IMR-90 (cell line): ENCODE measurements around the gene CTIF. TPM values are rescaled to one million over a fixed set of nuclear protein-coding genes. Genes with fewer than 3 reads are reported as not detected.

ENCODE experiments used
- ATAC-seq: fragments of 200-7000 bp; cut with Tn5 transposase; 2 replicates; pipeline ENCODE4 v1.9.1; 2020; ENCODE audit warnings: low read depth, mild to moderate bottlenecking, moderate library complexity
- BruUV-seq: library from RNA; stranded (reverse); fragments of 400-500 nt; replicated peaks from 2 replicates; lab custom pipeline; 2021; lab: Mats Ljungman, UMichigan
- CTCF ChIA-PET: fragments of 300-600 bp; formaldehyde crosslinking; extraction: SDS; loops from one replicate; lab custom pipeline; 2021; ENCODE audit warnings: antibody characterized with exemption; lab: Yijun Ruan, JAX
- POLR2A ChIA-PET: fragments of 300-600 bp; sonication (Branson Sonifier 250); formaldehyde crosslinking; loops from one replicate; lab custom pipeline; 2022; ENCODE audit warnings: antibody characterized with exemption; ENCODE audit not compliant: unreplicated experiment; lab: Charles Lee
- DNase-seq: peaks from one replicate; pipeline ENCODE4 v3.0.0; 2013
- H2AFZ ChIP-seq: replicated peaks from 2 replicates; pipeline ENCODE3; 2013; ENCODE audit warnings: low read length, mild to moderate bottlenecking; ENCODE audit not compliant: poor library complexity
- H2AK5ac ChIP-seq: 2 replicates; pipeline ENCODE4 v1.6.1; 2013; ENCODE audit warnings: low read depth, low read length, inconsistent platforms
- H2AK9ac ChIP-seq: replicated peaks from 2 replicates; pipeline ENCODE3; 2013; ENCODE audit warnings: mild to moderate bottlenecking, low read depth, low read length, moderate library complexity; ENCODE audit not compliant: poor library complexity
- H2BK120ac ChIP-seq: 2 replicates; pipeline ENCODE4 v1.6.1; 2013; ENCODE audit warnings: low read depth, low read length, inconsistent platforms
- H2BK15ac ChIP-seq: 3 replicates; pipeline ENCODE4 v1.6.1; 2013; ENCODE audit warnings: low read depth, low read length, inconsistent platforms
- H2BK20ac ChIP-seq: 2 replicates; pipeline ENCODE4 v1.6.1; 2013; ENCODE audit warnings: low read depth, mild to moderate bottlenecking, inconsistent platforms, low read length, moderate library complexity
- H2BK5ac ChIP-seq: 2 replicates; pipeline ENCODE4 v1.6.1; 2013; ENCODE audit warnings: mild to moderate bottlenecking, low read depth, low read length, inconsistent platforms; ENCODE audit not compliant: poor library complexity, severe bottlenecking
- H3K14ac ChIP-seq: replicated peaks from 2 replicates; pipeline ENCODE4 v1.6.1; 2013; ENCODE audit warnings: low read depth, low read length, inconsistent platforms
- H3K18ac ChIP-seq: 2 replicates; pipeline ENCODE4 v1.6.1; 2013; ENCODE audit warnings: low read depth, low read length, control low read depth
- H3K23ac ChIP-seq: 2 replicates; pipeline ENCODE4 v1.6.1; 2013; ENCODE audit warnings: low read depth, low read length, inconsistent platforms
- H3K27ac ChIP-seq: 2 replicates; pipeline ENCODE4 v1.5.1; 2013; ENCODE audit warnings: mild to moderate bottlenecking, control low read depth, low read length; ENCODE audit not compliant: insufficient read depth
- H3K27me3 ChIP-seq: 2 replicates; pipeline ENCODE4 v1.6.1; 2013; ENCODE audit warnings: low read length; ENCODE audit not compliant: control insufficient read depth, insufficient read depth
- H3K36me3 ChIP-seq: 2 replicates; pipeline ENCODE4 v1.6.1; 2013; ENCODE audit warnings: low read length, mixed read lengths; ENCODE audit not compliant: control insufficient read depth, insufficient read depth
- H3K4ac ChIP-seq: 2 replicates; pipeline ENCODE4 v1.6.1; 2013; ENCODE audit warnings: low read depth, low read length, inconsistent platforms
- H3K4me1 ChIP-seq: 2 replicates; pipeline ENCODE4 v1.6.1; 2013; ENCODE audit warnings: low read length, mixed read lengths; ENCODE audit not compliant: control insufficient read depth, insufficient read depth
- H3K4me2 ChIP-seq: 2 replicates; pipeline ENCODE4 v1.6.1; 2013; ENCODE audit warnings: low read depth, mild to moderate bottlenecking, control low read depth, low read length, moderate library complexity
- H3K4me3 ChIP-seq: 2 replicates; pipeline ENCODE4 v1.5.1; 2013; ENCODE audit warnings: low read depth, mild to moderate bottlenecking, control low read depth, low read length, moderate library complexity; ENCODE audit not compliant: insufficient read depth
- H3K56ac ChIP-seq: 2 replicates; pipeline ENCODE4 v1.6.1; 2013; ENCODE audit warnings: low read length, inconsistent platforms; ENCODE audit not compliant: insufficient read depth; ENCODE audit errors: extremely low read depth
- H3K79me1 ChIP-seq, 2 experiments: 2 replicates each; pipeline ENCODE4 v1.6.1; 2013; ENCODE audit warnings: low read length in 2 of 2, inconsistent platforms in 1 of 2, low read depth in 1 of 2
- H3K9ac ChIP-seq: 2 replicates; pipeline ENCODE4 v1.6.1; 2013; ENCODE audit warnings: low read depth, low read length, control low read depth
- H3K9me1 ChIP-seq: 2 replicates; pipeline ENCODE4 v1.6.1; 2013; ENCODE audit warnings: low read length, inconsistent platforms; ENCODE audit not compliant: insufficient read depth
- H3K9me3 ChIP-seq: 2 replicates; pipeline ENCODE4 v1.6.1; 2013; ENCODE audit warnings: low read length; ENCODE audit not compliant: control insufficient read depth, insufficient read depth
- H4K20me1 ChIP-seq: 2 replicates; pipeline ENCODE4 v1.6.1; 2013; ENCODE audit warnings: low read length, inconsistent platforms; ENCODE audit not compliant: insufficient read depth
- H4K5ac ChIP-seq: 2 replicates; pipeline ENCODE4 v1.6.1; 2013; ENCODE audit warnings: mild to moderate bottlenecking, low read depth, low read length, control low read depth
- H4K8ac ChIP-seq, 2 experiments: 2 replicates each; pipeline ENCODE4 v1.6.1; 2013; ENCODE audit warnings: low read depth in 2 of 2, low read length in 2 of 2, control low read depth in 1 of 2, inconsistent platforms in 1 of 2
- H4K91ac ChIP-seq: 2 replicates; pipeline ENCODE4 v1.6.1; 2013; ENCODE audit warnings: low read depth, low read length, inconsistent platforms; ENCODE audit not compliant: insufficient read depth
- BHLHE40 ChIP-seq: fragments of 150-350 bp; IDR thresholded peaks from 2 replicates; pipeline ENCODE4 v1.6.1; 2016; ENCODE audit warnings: mild to moderate bottlenecking, low read depth, low read length
- CEBPB ChIP-seq: IDR thresholded peaks from 2 replicates; pipeline ENCODE4 v1.6.1; 2012; ENCODE audit warnings: low read depth, low read length, improper control_type of control experiment
- CHD1 ChIP-seq: IDR thresholded peaks from 2 replicates; pipeline ENCODE4 v1.6.1; 2012; ENCODE audit warnings: low read depth, low read length, improper control_type of control experiment
- ELK1 ChIP-seq: fragments of 150-350 bp; IDR thresholded peaks from 2 replicates; pipeline ENCODE4 v1.6.1; 2016; ENCODE audit warnings: low read depth, mild to moderate bottlenecking, low read length, moderate library complexity, borderline replicate concordance
- FOS ChIP-seq: fragments of 150-350 bp; IDR thresholded peaks from 2 replicates; pipeline ENCODE4 v1.6.1; 2016; ENCODE audit warnings: low read depth, low read length
- MAFK ChIP-seq: IDR thresholded peaks from 2 replicates; pipeline ENCODE4 v1.6.1; 2012; ENCODE audit warnings: low read depth, low read length, improper control_type of control experiment
- MAZ ChIP-seq: IDR thresholded peaks from 2 replicates; pipeline ENCODE4 v1.6.1; 2012; ENCODE audit warnings: low read depth, mild to moderate bottlenecking, low read length, improper control_type of control experiment, moderate library complexity, borderline replicate concordance
- MXI1 ChIP-seq: IDR thresholded peaks from 2 replicates; pipeline ENCODE4 v1.6.1; 2012; ENCODE audit warnings: low read depth, mild to moderate bottlenecking, low read length, moderate library complexity, borderline replicate concordance
- NFE2L2 ChIP-seq: fragments of 150-350 bp; IDR thresholded peaks from 2 replicates; pipeline ENCODE4 v1.6.1; 2016; ENCODE audit warnings: low read depth, mild to moderate bottlenecking, low read length
- POLR2A ChIP-seq: IDR thresholded peaks from 2 replicates; pipeline ENCODE4 v1.6.1; 2012; ENCODE audit warnings: mild to moderate bottlenecking, low read depth, low read length
- RAD21 ChIP-seq: IDR thresholded peaks from 2 replicates; pipeline ENCODE4 v1.6.1; 2012; ENCODE audit warnings: low read length, improper control_type of control experiment
- RCOR1 ChIP-seq: IDR thresholded peaks from 2 replicates; pipeline ENCODE4 v1.6.1; 2012; ENCODE audit warnings: mild to moderate bottlenecking, low read length, improper control_type of control experiment; ENCODE audit not compliant: insufficient replicate concordance
- RFX5 ChIP-seq: IDR thresholded peaks from 2 replicates; pipeline ENCODE4 v1.8.0; 2012; ENCODE audit warnings: low read depth, mild to moderate bottlenecking, low read length, moderate library complexity
- USF2 ChIP-seq: fragments of 150-350 bp; IDR thresholded peaks from 2 replicates; pipeline ENCODE4 v1.6.1; 2017; ENCODE audit warnings: mild to moderate bottlenecking, antibody characterized with exemption, low read length, low read depth
- WGBS, 2 experiments: methylation state at CpG; one replicate each; pipeline versions ENCODE4 v1.1.5 to v1.1.7; 2013; ENCODE audit warnings: missing lambda C conversion rate in 2 of 2; ENCODE audit not compliant: insufficient read length in 1 of 2; ENCODE audit errors: extremely low coverage in 2 of 2; 5-methylcytosine and 5-hydroxymethylcytosine counted together
- dilution Hi-C: fragments of 300-500 bp; cut with HindIII; formaldehyde crosslinking; loops from one replicate; pipeline ENCODE4 v1.14.3; 2018; ENCODE audit warnings: low sequenced_read_pairs; ENCODE audit not compliant: unreplicated experiment
- in situ Hi-C: fragments of 300-500 bp; cut with MboI; formaldehyde crosslinking; loops from 3 replicates; pipeline ENCODE4 v1.14.3; 2019; ENCODE audit warnings: low sequenced_read_pairs, inconsistent platforms, mixed read lengths
- intact Hi-C: fragments of 100-400 bp; cut with micrococcal nuclease; formaldehyde crosslinking; loops from 2 replicates; pipeline ENCODE4 v1.10.0; 2022
- polyA plus RNA-seq, 3 experiments: library from polyadenylated mRNA; depleted of rRNA; stranded (reverse); fragments of >200 nt; gene quantifications; 2 replicates each; pipeline ENCODE4 v1.2.3, GENCODE V29; 2012; ENCODE audit warnings: low replicate concordance in 1 of 3
- total RNA-seq: library from RNA; depleted of rRNA; stranded (reverse); fragments of >200 nt; gene quantifications from 2 replicates; pipeline ENCODE4 v1.2.3, GENCODE V29; 2012
- TF ChIP-seq, protein P1 (sequence below): conservative IDR thresholded peaks from 2 replicates; pipeline ENCODE4 v1.5.1; 2012; ENCODE audit warnings: mild to moderate bottlenecking, low read depth, low read length, improper control_type of control experiment

CTIF gene
- total and polyA plus RNA-seq, 2 of the 4 experiments (the other 2 are of a cell fraction), result 25.1 to 57.0 TPM

DNA sequence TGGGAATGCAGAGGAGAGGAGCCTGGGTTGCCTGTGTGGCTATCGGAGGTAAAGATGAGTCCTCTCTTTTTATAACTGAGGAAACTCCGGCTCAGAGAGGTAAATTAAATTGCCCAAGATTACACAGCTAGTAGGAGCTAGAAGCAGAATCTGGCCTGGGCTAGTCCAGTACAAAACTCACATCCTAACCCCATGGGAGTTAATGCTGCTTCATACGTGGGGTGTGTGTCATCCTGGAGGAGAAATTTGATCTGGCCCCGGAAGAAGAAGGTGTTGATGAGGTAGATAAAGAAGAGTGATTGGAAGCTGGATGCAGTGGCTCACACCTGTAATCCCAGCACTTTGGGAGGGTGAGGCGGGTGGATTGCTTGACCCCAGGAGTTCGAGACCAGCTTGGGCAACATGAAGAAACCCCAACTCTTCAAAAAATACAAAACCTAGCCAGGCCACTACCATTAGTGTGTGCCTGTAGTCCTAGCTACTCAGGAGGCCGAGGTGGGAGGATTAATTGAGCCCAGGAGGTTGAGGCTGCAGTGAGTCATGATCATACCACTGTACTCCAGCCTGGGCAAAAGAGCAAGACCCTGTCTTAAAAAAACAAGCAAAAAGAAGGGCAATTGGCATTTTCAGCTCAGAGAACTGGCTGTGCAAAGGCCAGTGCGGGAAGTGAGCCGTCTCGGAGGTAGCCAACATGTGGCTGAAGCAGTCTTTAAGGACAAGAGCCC, 33.7 kb downstream of the CTIF start:
- dilution Hi-C loops (no loop called here), intact Hi-C loops (no loop called here), in situ Hi-C loops (no loop called here)
- DNase-seq (no peak), ATAC-seq (no peak; the same call in 1 of the 2 replicates)
- CTCF ChIA-PET, result no interaction called here
- no TSS peak for BruUV-seq
- Histone ChIP-seq H3K18ac (peak overlapping the region; percentile 41; the same call in 1 of the 2 replicates), H3K4me1 (peaks cover 19% of the 10 kb centered on the region), H4K5ac (no peak overlapping the region), H2AK9ac (no peak overlapping the region), H3K9me1 (peaks cover 35% of the 10 kb centered on the region), H4K20me1 (peaks cover 94% of the 10 kb centered on the region), H4K91ac (no peak overlapping the region), H3K36me3 (peaks cover 11% of the 10 kb centered on the region), H3K79me1 (peaks cover 48 to 95% of the 10 kb centered on the region in 2 experiments), H3K23ac (no peak overlapping the region), H2AK5ac (peak overlapping the region; percentile 27), H3K9ac (no peak overlapping the region), H3K27me3 (no peaks in the 10 kb centered on the region), H3K4me3 (no peak overlapping the region), H2BK15ac (no peak overlapping the region), H3K14ac (no peak overlapping the region), H2BK20ac (no peak overlapping the region), H2BK5ac (no peak overlapping the region), H2BK120ac (no peak overlapping the region), H3K4me2 (no peak overlapping the region), H3K9me3 (no peaks in the 10 kb centered on the region), H3K27ac (peak overlapping the region; percentile 13; the same call in 1 of the 2 replicates), H2AFZ (peak overlapping the region; percentile 38), H3K56ac (no peak overlapping the region), H4K8ac (no peak overlapping the region; a peak in 1 of 4 replicates), H3K4ac (0 out of 2 replicates have a peak overlapping the region, but pooled peaks have one; percentile 10)
- 89% methylated on average over 3 of the region's 10 CpGs; no CpG with 5 or more reads in 1 of the 2 experiments for WGBS, 2 experiments
- POLR2A ChIA-PET, result no interaction called here
- TF ChIP-seq NFE2L2, result no peak
- TF ChIP-seq USF2, result no peak
- no peak for TF ChIP-seq BHLHE40
- TF ChIP-seq MXI1, result no peak
- no peak for TF ChIP-seq ELK1
- TF ChIP-seq RFX5, result no peak
- TF ChIP-seq FOS, result no peak
- no peak for TF ChIP-seq MAZ
- TF ChIP-seq, protein P1, sequence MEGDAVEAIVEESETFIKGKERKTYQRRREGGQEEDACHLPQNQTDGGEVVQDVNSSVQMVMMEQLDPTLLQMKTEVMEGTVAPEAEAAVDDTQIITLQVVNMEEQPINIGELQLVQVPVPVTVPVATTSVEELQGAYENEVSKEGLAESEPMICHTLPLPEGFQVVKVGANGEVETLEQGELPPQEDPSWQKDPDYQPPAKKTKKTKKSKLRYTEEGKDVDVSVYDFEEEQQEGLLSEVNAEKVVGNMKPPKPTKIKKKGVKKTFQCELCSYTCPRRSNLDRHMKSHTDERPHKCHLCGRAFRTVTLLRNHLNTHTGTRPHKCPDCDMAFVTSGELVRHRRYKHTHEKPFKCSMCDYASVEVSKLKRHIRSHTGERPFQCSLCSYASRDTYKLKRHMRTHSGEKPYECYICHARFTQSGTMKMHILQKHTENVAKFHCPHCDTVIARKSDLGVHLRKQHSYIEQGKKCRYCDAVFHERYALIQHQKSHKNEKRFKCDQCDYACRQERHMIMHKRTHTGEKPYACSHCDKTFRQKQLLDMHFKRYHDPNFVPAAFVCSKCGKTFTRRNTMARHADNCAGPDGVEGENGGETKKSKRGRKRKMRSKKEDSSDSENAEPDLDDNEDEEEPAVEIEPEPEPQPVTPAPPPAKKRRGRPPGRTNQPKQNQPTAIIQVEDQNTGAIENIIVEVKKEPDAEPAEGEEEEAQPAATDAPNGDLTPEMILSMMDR, result no peak
- TF ChIP-seq POLR2A, result no peak
- no peak for TF ChIP-seq CEBPB
- TF ChIP-seq RCOR1, result no peak
- TF ChIP-seq CHD1, result no peak
- no peak for TF ChIP-seq RAD21
- no peak for TF ChIP-seq MAFK
